T follicular helper cell (primary cell): ENCODE results near the gene CTNNBL1.

Experiments
- DNase-seq: peaks from one replicate; pipeline ENCODE4 v3.0.0-alpha.2; 2020; ENCODE audit warnings: low read depth

CTNNBL1 gene

DNA sequence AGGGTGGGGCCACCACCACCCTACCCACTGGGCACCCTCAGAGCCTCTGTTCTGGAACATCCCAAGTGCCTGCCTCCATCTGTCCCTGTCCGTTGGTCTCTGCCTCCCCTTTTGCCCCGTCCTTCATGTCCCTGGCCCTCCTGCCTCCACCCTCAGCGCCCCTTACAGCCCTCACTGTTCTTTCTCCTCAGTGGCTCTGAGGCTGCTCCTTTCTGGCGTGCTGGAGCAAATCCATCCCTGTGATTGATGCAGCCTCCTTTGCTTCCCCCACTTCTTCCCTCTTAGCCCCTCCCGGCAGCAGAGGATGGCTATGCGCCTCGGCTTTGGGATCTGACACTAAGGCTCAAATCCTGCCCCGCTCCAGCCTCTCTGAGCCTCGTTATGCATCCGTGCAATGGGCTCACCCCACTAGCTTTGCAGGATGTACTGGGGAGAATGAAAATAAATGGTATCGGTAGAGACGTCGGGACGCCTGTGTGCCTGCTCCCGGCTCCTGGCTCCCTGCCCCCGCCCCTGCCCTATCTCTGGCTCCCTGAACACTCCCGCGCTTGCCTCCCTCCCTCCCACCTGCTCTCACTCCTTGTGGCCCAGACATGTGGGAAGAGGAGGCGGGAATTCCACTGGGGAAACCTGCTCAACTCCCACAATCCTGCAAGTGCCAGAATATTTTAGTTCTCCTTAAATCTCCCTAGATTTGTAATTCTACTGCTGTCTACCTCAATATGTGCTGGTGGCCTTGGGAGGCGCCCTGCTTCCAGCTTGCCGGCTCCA lies 222.2 kb downstream of the CTNNBL1 start:
- DNase-seq = no peak

DNA sequence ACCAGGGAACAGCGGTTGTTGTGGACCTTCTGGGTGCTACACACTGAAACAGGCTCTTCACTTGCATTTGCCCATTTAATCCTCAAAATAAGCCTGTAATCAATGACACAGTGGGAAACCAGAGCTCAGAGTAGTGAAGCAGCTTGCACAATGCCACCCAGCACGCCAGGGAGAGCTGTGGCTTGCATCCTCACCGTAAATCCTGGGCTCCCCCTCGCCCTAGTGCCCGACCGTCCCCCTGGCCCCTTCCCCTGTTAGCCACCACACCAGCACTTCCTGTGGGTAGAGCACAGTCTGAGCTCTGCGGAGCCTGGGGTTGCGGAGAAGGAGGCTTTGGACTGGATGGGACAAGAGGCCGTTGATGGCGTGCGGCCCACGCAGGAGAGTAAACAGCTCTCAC lies 223.6 kb downstream of the CTNNBL1 start:
- no peak for DNase-seq

- no peak for DNase-seq
These were observed 224.2 kb downstream of the CTNNBL1 start for GRCh38 chr20:37918035-37918434.

GRCh38 chr20:37919389-37920040 lies 225.7 kb downstream of the CTNNBL1 start:
- DNase-seq = no peak

- no peak for DNase-seq
These were observed 226.4 kb downstream of the CTNNBL1 start for GRCh38 chr20:37920270-37920669.

DNA sequence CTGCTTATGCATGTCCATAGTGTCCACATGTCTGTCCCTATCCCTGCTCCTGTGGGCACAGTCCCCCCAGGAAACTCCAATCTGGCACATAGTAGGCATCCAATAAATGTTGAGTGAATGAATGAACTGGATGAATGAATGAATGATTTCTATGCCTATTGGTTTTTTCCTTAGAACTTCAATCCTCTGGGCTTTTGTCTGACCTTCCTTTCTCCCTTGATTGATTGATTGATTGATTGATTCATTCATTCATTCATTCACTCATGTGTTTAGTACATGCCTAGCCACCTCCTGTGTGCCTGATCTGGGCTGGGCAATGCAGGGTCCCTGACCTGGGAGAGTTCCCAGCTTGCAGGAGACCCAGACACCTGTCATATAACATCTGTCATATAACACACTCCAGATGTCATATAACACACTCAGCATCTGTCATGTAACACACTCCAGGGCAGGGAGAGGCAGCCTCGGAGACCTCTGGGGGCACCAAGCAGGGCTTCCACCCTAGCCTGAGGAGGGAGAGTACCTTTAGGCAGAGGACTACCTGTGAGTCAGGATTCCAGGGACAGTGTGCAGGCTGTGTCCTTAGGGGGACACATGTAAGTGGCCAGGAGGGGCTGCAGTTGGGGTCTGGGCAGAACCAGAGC lies 227.0 kb downstream of the CTNNBL1 start:
- DNase-seq = no peak

GRCh38 chr20:37921341-37921929 lies 227.6 kb downstream of the CTNNBL1 start:
- DNase-seq = no peak
